Glutamatergic neuron (in vitro differentiated cells): ENCODE results near the gene TOPBP1. TPM values are rescaled to one million over a fixed set of nuclear protein-coding genes. Genes with fewer than 3 reads are reported as not detected.
A peak's percentile ranks its signal among the peaks of the same experiment; 100 is the strongest.
"Not testable (repeated sequence)": the region's sequence is repeated elsewhere in the genome, so short reads cannot be mapped to it uniquely, and the experiment has no call there.

Experiments used
- DNase-seq: peaks from one replicate; pipeline ENCODE4 v3.0.0; 2022
- H3K27ac Mint-ChIP-seq: one replicate; pipeline ENCODE4 v1.8.0; 2020; ENCODE audit warnings: mild to moderate bottlenecking, mixed read lengths, inconsistent platforms; ENCODE audit not compliant: unreplicated experiment
- H3K27me3 Mint-ChIP-seq: one replicate; pipeline ENCODE4 v1.8.0; 2020; ENCODE audit warnings: mild to moderate bottlenecking, moderate library complexity, mixed read lengths, inconsistent platforms; ENCODE audit not compliant: unreplicated experiment
- H3K36me3 Mint-ChIP-seq: one replicate; pipeline ENCODE4 v1.8.0; 2020; ENCODE audit warnings: mild to moderate bottlenecking, mixed read lengths, inconsistent platforms; ENCODE audit not compliant: unreplicated experiment
- H3K4me1 Mint-ChIP-seq: one replicate; pipeline ENCODE4 v1.8.0; 2020; ENCODE audit warnings: mild to moderate bottlenecking, low read depth, mixed read lengths, inconsistent platforms; ENCODE audit not compliant: unreplicated experiment
- H3K4me3 Mint-ChIP-seq: one replicate; pipeline ENCODE4 v1.8.0; 2020; ENCODE audit warnings: mild to moderate bottlenecking, mixed read lengths, inconsistent platforms; ENCODE audit not compliant: unreplicated experiment
- H3K9me3 Mint-ChIP-seq: one replicate; pipeline ENCODE4 v1.8.0; 2020; ENCODE audit warnings: mild to moderate bottlenecking, moderate library complexity, mixed read lengths, inconsistent platforms; ENCODE audit not compliant: unreplicated experiment
- CTCF ChIP-seq: fragments of 200-600 bp; sonication (generic); IDR thresholded peaks from one replicate; pipeline ENCODE4 v1.5.0; 2021; ENCODE audit not compliant: partially characterized antibody, unreplicated experiment
- total RNA-seq: library from RNA; stranded (reverse); fragmentation: NEBNext Ultra II Directional; extraction: Animal tissue kit (Norgen Biotek cat#: 25700); gene quantifications from one replicate; pipeline ENCODE4 v1.2.1, GENCODE V29; 2021; ENCODE audit not compliant: unreplicated experiment

TOPBP1 gene
- total RNA-seq, 1 donor from 2014 or later, result 33.9 TPM

GRCh38 chr3:133691273-133692107 lies 29.7 kb upstream of the TOPBP1 start:
- Mint-ChIP-seq H3K27ac (no peak overlapping the region), H3K36me3 (no peaks in the 10 kb centered on the region), H3K9me3 (peaks cover 2% of the 10 kb centered on the region), H3K4me1 (no peaks in the 10 kb centered on the region), H3K4me3 (no peak overlapping the region), H3K27me3 (no peaks in the 10 kb centered on the region)
- no peak for TF ChIP-seq CTCF
- DNase-seq, result no peak

- H3K36me3 Mint-ChIP-seq, H3K9me3 Mint-ChIP-seq, H3K4me1 Mint-ChIP-seq, H3K27ac Mint-ChIP-seq, H3K4me3 Mint-ChIP-seq, DNase-seq: not testable (repeated sequence)
- H3K27me3 Mint-ChIP-seq, result peaks cover 16% of the 10 kb centered on the region
Observed at GRCh38 chr3:133677993-133678392, 16.3 kb upstream of the TOPBP1 start.

GRCh38 chr3:133676336-133677118 lies 14.8 kb upstream of the TOPBP1 start:
- H3K4me3 Mint-ChIP-seq, result no peak overlapping the region
- H3K4me1 Mint-ChIP-seq, result no peaks in the 10 kb centered on the region
- peaks cover 16% of the 10 kb centered on the region for H3K27me3 Mint-ChIP-seq
- peaks cover 5% of the 10 kb centered on the region for H3K9me3 Mint-ChIP-seq
- H3K27ac Mint-ChIP-seq, result no peak overlapping the region
- TF ChIP-seq CTCF, result no peak
- DNase-seq, result no peak
- H3K36me3 Mint-ChIP-seq, result no peaks in the 10 kb centered on the region

GRCh38 chr3:133675631-133676335 lies 14.0 kb upstream of the TOPBP1 start:
- TF ChIP-seq CTCF, result no peak
- H3K36me3 Mint-ChIP-seq, result no peaks in the 10 kb centered on the region
- H3K27me3 Mint-ChIP-seq, result peaks cover 16% of the 10 kb centered on the region
- no peaks in the 10 kb centered on the region for H3K4me1 Mint-ChIP-seq
- no peak overlapping the region for H3K4me3 Mint-ChIP-seq
- DNase-seq, result no peak
- H3K9me3 Mint-ChIP-seq, result peaks cover 5% of the 10 kb centered on the region
- no peak overlapping the region for H3K27ac Mint-ChIP-seq

GRCh38 chr3:133674290-133674919 lies 12.7 kb upstream of the TOPBP1 start:
- no peaks in the 10 kb centered on the region for H3K36me3 Mint-ChIP-seq
- TF ChIP-seq CTCF, result no peak
- peak; percentile 28 for DNase-seq
- H3K4me3 Mint-ChIP-seq, result peak overlapping the region; percentile 79
- H3K4me1 Mint-ChIP-seq, result no peaks in the 10 kb centered on the region
- H3K27ac Mint-ChIP-seq, result no peak overlapping the region
- H3K9me3 Mint-ChIP-seq, result peaks cover 5% of the 10 kb centered on the region
- H3K27me3 Mint-ChIP-seq, result peaks cover 16% of the 10 kb centered on the region
